ENCODE results near the gene CCDC188. TPM values are rescaled to one million over a fixed set of nuclear protein-coding genes. Genes with fewer than 3 reads are reported as not detected.

CCDC188 gene
- total and polyA plus RNA-seq, 7 experiments from 2014 or later = not detected

- Mint-ChIP-seq H3K27ac (peak within 1 kb of the TSS; percentile 80 to 97 (median 95)), H3K27me3 (peaks cover 0 to 2% (median 0%) of the 10 kb centered on the region in 5 donors), H3K36me3 (peaks cover 0 to 21% (median 0%) of the 10 kb centered on the region in 5 donors), H3K9me3 (no peaks in the 10 kb centered on the region), H3K4me3 (peak within 1 kb of the TSS; percentile 72 to 98 (median 90)), H3K4me1 (peaks cover 25 to 46% (median 37%) of the 10 kb centered on the region in 7 donors)
- Histone ChIP-seq H3K27me3 (ENCODE audit: control insufficient read depth in 2 of 2, insufficient read depth in 2 of 2, low read length in 2 of 2) (no peaks in the 10 kb centered on the region), H3K4me3 (ENCODE audit: low read length) (peak within 1 kb of the TSS; percentile 96), H3K9me3 (ENCODE audit: control insufficient read depth in 2 of 3, low read length in 3 of 3) (no peaks in the 10 kb centered on the region), H3K4me1 (ENCODE audit: control insufficient read depth in 2 of 2, insufficient read depth in 2 of 2, low read length in 2 of 2) (peaks cover 23 to 28% of the 10 kb centered on the region in 2 donors), H3K36me3 (ENCODE audit: control insufficient read depth in 2 of 3, insufficient read depth in 3 of 3, low read length in 3 of 3) (peaks cover 12 to 67% (median 13%) of the 10 kb centered on the region in 3 experiments), H3K27ac (ENCODE audit: low read depth, low read length) (peak within 1 kb of the TSS; percentile 96)
- DNase-seq (no peak), ATAC-seq (no peak)
- ChIA-PET POLR2A (interaction anchor here (0.8 to 2.7 kb wide), 7 partner anchors 9 to 127 kb away, joined by 3 to 10 read pairs (median 4); partner anchors contain the start of genes TANGO2 and ZDHHC8), CTCF (interaction anchor here (0.9 to 1.1 kb wide), 2 partner anchors 14 to 30 kb away, joined by 3 read pairs; no protein-coding TSS in a partner anchor)
- intact Hi-C loops (cut with micrococcal nuclease) = loop anchor here (2.0 to 10.0 kb wide), 8 partner anchors 15 to 971 kb away; partner anchors contain the start of genes CRKL (in 1 of the 2), ESS2 (in 1 of the 2), MED15 (in 1 of the 2) and PI4KA (in 1 of the 2)
These were observed 35.0 kb downstream of the CCDC188 start, which contains the start of gene RANBP1 for GRCh38 chr22:20115691-20116375. TSS of gene RANBP1 (plus strand) at chr22:20116104. CDS start at chr22:20116185, 81 bp downstream.

GRCh38 chr22:20114506-20115475 lies 36.1 kb downstream of the CCDC188 start:
- peaks cover 23 to 28% of the 10 kb centered on the region in 2 donors for H3K4me1 ChIP-seq (ENCODE audit: control insufficient read depth in 2 of 2, insufficient read depth in 2 of 2, low read length in 2 of 2)
- no peak for DNase-seq
- no peaks in the 10 kb centered on the region for H3K27me3 ChIP-seq (ENCODE audit: control insufficient read depth in 2 of 2, insufficient read depth in 2 of 2, low read length in 2 of 2)
- H3K36me3 ChIP-seq (ENCODE audit: control insufficient read depth in 2 of 3, insufficient read depth in 3 of 3, low read length in 3 of 3) = peaks cover 6 to 67% (median 8%) of the 10 kb centered on the region in 3 experiments
- POLR2A ChIA-PET = interaction anchor here (0.8 to 1.5 kb wide), 4 partner anchors 14 to 128 kb away, joined by 3 to 4 read pairs (median 3); partner anchors contain the start of gene ZDHHC8
- ATAC-seq = no peak
- Mint-ChIP-seq H3K4me1 (peaks cover 23 to 48% (median 31%) of the 10 kb centered on the region in 7 donors), H3K4me3 (peak overlapping the region; percentile 41 to 92 (median 64)), H3K36me3 (peaks cover 0 to 23% (median 0%) of the 10 kb centered on the region in 5 donors), H3K27ac (peak overlapping the region in 6 of 9 donors; percentile 51 to 86 (median 78)), H3K9me3 (no peaks in the 10 kb centered on the region), H3K27me3 (peaks cover 0 to 2% (median 0%) of the 10 kb centered on the region in 5 donors)
- intact Hi-C loops (cut with micrococcal nuclease) = loop anchor here (5.0 to 10.0 kb wide), 3 partner anchors 93 to 970 kb away; partner anchors contain the start of gene ESS2 (in 1 of the 2)
- no peaks in the 10 kb centered on the region for H3K9me3 ChIP-seq (ENCODE audit: control insufficient read depth in 2 of 3, low read length in 3 of 3)
- H3K4me3 ChIP-seq (ENCODE audit: low read length) = no peak overlapping the region
- CTCF ChIA-PET = interaction anchor here (0.9 kb wide), 1 partner anchor 29 kb away, joined by 3 read pairs; no protein-coding TSS in a partner anchor
- peak overlapping the region; percentile 96 for H3K27ac ChIP-seq (ENCODE audit: low read depth, low read length)

GRCh38 chr22:20113551-20114310 lies 37.1 kb downstream of the CCDC188 start:
- ATAC-seq (no peak), DNase-seq (no peak)
- H3K4me3 ChIP-seq (ENCODE audit: low read length) = no peak overlapping the region
- H3K9me3 ChIP-seq (ENCODE audit: control insufficient read depth in 2 of 3, low read length in 3 of 3) = no peaks in the 10 kb centered on the region
- Mint-ChIP-seq H3K4me3 (peak overlapping the region in 1 of 10 donors; percentile 38), H3K27ac (peak overlapping the region in 5 of 9 donors; percentile 36 to 60 (median 53)), H3K9me3 (no peaks in the 10 kb centered on the region), H3K4me1 (peaks cover 16 to 40% (median 23%) of the 10 kb centered on the region in 7 donors), H3K36me3 (peaks cover 0 to 21% (median 0%) of the 10 kb centered on the region in 5 donors), H3K27me3 (peaks cover 0 to 2% (median 0%) of the 10 kb centered on the region in 5 donors)
- intact Hi-C loops (cut with micrococcal nuclease) = loop anchor here in 1 of 2 donors (10.0 kb wide), 1 partner anchor 969 kb away; the partner anchor contains the start of gene ESS2
- CTCF ChIA-PET = no interaction called here
- no peak overlapping the region for H3K27ac ChIP-seq (ENCODE audit: low read depth, low read length)
- POLR2A ChIA-PET = interaction anchor here (0.7 kb wide), 1 partner anchor 128 kb away, joined by 4 read pairs; no protein-coding TSS in a partner anchor
- H3K27me3 ChIP-seq (ENCODE audit: control insufficient read depth in 2 of 2, insufficient read depth in 2 of 2, low read length in 2 of 2) = no peaks in the 10 kb centered on the region
- peaks cover 0 to 69% (median 5%) of the 10 kb centered on the region in 3 experiments for H3K36me3 ChIP-seq (ENCODE audit: control insufficient read depth in 2 of 3, insufficient read depth in 3 of 3, low read length in 3 of 3)
- H3K4me1 ChIP-seq (ENCODE audit: control insufficient read depth in 2 of 2, insufficient read depth in 2 of 2, low read length in 2 of 2) = peaks cover 19 to 27% of the 10 kb centered on the region in 2 donors

GRCh38 chr22:20112623-20113511 lies 38.0 kb downstream of the CCDC188 start:
- Mint-ChIP-seq H3K4me3 (no peak overlapping the region), H3K27me3 (peaks cover 0 to 2% (median 0%) of the 10 kb centered on the region in 5 donors), H3K9me3 (no peaks in the 10 kb centered on the region), H3K36me3 (peaks cover 0 to 18% (median under 1%) of the 10 kb centered on the region in 5 donors), H3K27ac (peak overlapping the region in 2 of 9 donors; percentile 14 to 22), H3K4me1 (peaks cover 12 to 33% (median 19%) of the 10 kb centered on the region in 7 donors)
- H3K27ac ChIP-seq (ENCODE audit: low read depth, low read length) = no peak overlapping the region
- no peak overlapping the region for H3K4me3 ChIP-seq (ENCODE audit: low read length)
- H3K36me3 ChIP-seq (ENCODE audit: control insufficient read depth in 2 of 3, insufficient read depth in 3 of 3, low read length in 3 of 3) = peaks cover 0 to 77% (median 5%) of the 10 kb centered on the region in 3 experiments
- DNase-seq (no peak), ATAC-seq (no peak)
- H3K27me3 ChIP-seq (ENCODE audit: control insufficient read depth in 2 of 2, insufficient read depth in 2 of 2, low read length in 2 of 2) = no peaks in the 10 kb centered on the region
- peaks cover 14 to 19% of the 10 kb centered on the region in 2 donors for H3K4me1 ChIP-seq (ENCODE audit: control insufficient read depth in 2 of 2, insufficient read depth in 2 of 2, low read length in 2 of 2)
- intact Hi-C loops (cut with micrococcal nuclease) = loop anchor here in 1 of 2 donors (10.0 kb wide), 1 partner anchor 968 kb away; the partner anchor contains the start of gene ESS2
- ChIA-PET POLR2A (interaction anchor here (0.5 to 0.7 kb wide), 2 partner anchors 66 to 127 kb away, joined by 4 to 7 read pairs; no protein-coding TSS in a partner anchor), CTCF (no interaction called here)
- no peaks in the 10 kb centered on the region for H3K9me3 ChIP-seq (ENCODE audit: control insufficient read depth in 2 of 3, low read length in 3 of 3)
